Rectal smooth muscle tissue (tissue), 1 donor: ENCODE measurements around the gene RPL14.

ENCODE experiments used
- H3K27ac ChIP-seq: one replicate; pipeline ENCODE4 v1.7.0; 2013; ENCODE audit warnings: low read depth, low read length, inconsistent platforms
- H3K27me3 ChIP-seq: one replicate; pipeline ENCODE4 v1.7.0; 2013; ENCODE audit warnings: low read length; ENCODE audit not compliant: control insufficient read depth, insufficient read depth
- H3K36me3 ChIP-seq: one replicate; pipeline ENCODE4 v1.7.0; 2013; ENCODE audit warnings: low read length; ENCODE audit not compliant: control insufficient read depth, insufficient read depth
- H3K4me1 ChIP-seq: one replicate; pipeline ENCODE4 v1.7.0; 2013; ENCODE audit warnings: low read length; ENCODE audit not compliant: control insufficient read depth, insufficient read depth
- H3K4me3 ChIP-seq: one replicate; pipeline ENCODE4 v1.7.0; 2013; ENCODE audit warnings: low read length
- H3K9ac ChIP-seq: one replicate; pipeline ENCODE4 v1.7.0; 2013; ENCODE audit warnings: low read length

Gene RPL14

GRCh38 chr3:40504636-40505430 lies 47.7 kb downstream of the RPL14 start:
- Histone ChIP-seq H3K4me1 (no peaks in the 10 kb centered on the region), H3K4me3 (peak overlapping the region; percentile 89), H3K36me3 (no peaks in the 10 kb centered on the region), H3K27ac (no peak overlapping the region), H3K27me3 (no peaks in the 10 kb centered on the region), H3K9ac (no peak overlapping the region)

- H3K4me3 ChIP-seq: peak within 1 kb of the TSS; percentile 89
- H3K27me3 ChIP-seq: no peaks in the 10 kb centered on the region
- H3K36me3 ChIP-seq: no peaks in the 10 kb centered on the region
- peak within 1 kb of the TSS; percentile 81 for H3K9ac ChIP-seq
- H3K4me1 ChIP-seq: no peaks in the 10 kb centered on the region
- peak within 1 kb of the TSS; percentile 70 for H3K27ac ChIP-seq
These were observed 48.7 kb downstream of the RPL14 start, which contains the start of gene ZNF620 for GRCh38 chr3:40505599-40506462. Gene ZNF620, plus strand, starts transcription at chr3:40506039. Its CDS starts 314 bp downstream, at chr3:40506353.

GRCh38 chr3:40511031-40511718 lies 54.0 kb downstream of the RPL14 start:
- H3K4me1 ChIP-seq: no peaks in the 10 kb centered on the region
- no peak overlapping the region for H3K9ac ChIP-seq
- H3K36me3 ChIP-seq: no peaks in the 10 kb centered on the region
- no peaks in the 10 kb centered on the region for H3K27me3 ChIP-seq
- H3K27ac ChIP-seq: no peak overlapping the region
- H3K4me3 ChIP-seq: no peak overlapping the region

GRCh38 chr3:40516201-40516600 lies 59.1 kb downstream of the RPL14 start:
- Histone ChIP-seq H3K27me3 (no peaks in the 10 kb centered on the region), H3K4me3 (no peak overlapping the region), H3K27ac (no peak overlapping the region), H3K9ac (no peak overlapping the region), H3K36me3 (peaks cover 2% of the 10 kb centered on the region), H3K4me1 (no peaks in the 10 kb centered on the region)

- no peak overlapping the region for H3K9ac ChIP-seq
- peaks cover 2% of the 10 kb centered on the region for H3K36me3 ChIP-seq
- H3K27ac ChIP-seq: no peak overlapping the region
- no peaks in the 10 kb centered on the region for H3K27me3 ChIP-seq
- no peak overlapping the region for H3K4me3 ChIP-seq
- H3K4me1 ChIP-seq: no peaks in the 10 kb centered on the region
These were observed 60.9 kb downstream of the RPL14 start for GRCh38 chr3:40518067-40518466.
